ENCODE measurements around the gene GJB3.

GRCh38 chr1:34786521-34787325 is 5.7 kb downstream of the GJB3 start:
- TF ChIP-seq MAFF (IDR thresholded peaks at IDR 0.05; ENCODE audit: low read depth, low read length): no peak
- TF ChIP-seq ATF7-NPFF (CRISPR knock-in tag; IDR thresholded peaks at IDR 0.05; ENCODE audit: low read depth): no peak
- 0 out of 2 replicates have a peak, but pooled peaks have one; percentile 20 for TF ChIP-seq ZNF317 (CRISPR knock-in tag; IDR thresholded peaks at IDR 0.05)
- no peak for TF ChIP-seq ZSCAN29 (CRISPR knock-in tag; conservative IDR thresholded peaks at IDR 0.05)
- no peak for TF ChIP-seq RAD51 (IDR thresholded peaks at IDR 0.05; ENCODE audit: borderline replicate concordance)
- TF ChIP-seq ZNF446 (CRISPR knock-in tag; IDR thresholded peaks at IDR 0.05): no peak
- peak; percentile 93 for TF ChIP-seq CTCF (CRISPR knock-in tag; IDR thresholded peaks at IDR 0.05)
- no peak for TF ChIP-seq TERF1 (CRISPR knock-in tag; IDR thresholded peaks at IDR 0.05)
- no peak for TF ChIP-seq SP1 (IDR thresholded peaks at IDR 0.05)
- no peak for TF ChIP-seq SP1 (CRISPR knock-in tag; IDR thresholded peaks at IDR 0.05)
- TF ChIP-seq PRDM10 (CRISPR knock-in tag; IDR thresholded peaks at IDR 0.05; ENCODE audit: low read depth): no peak
